Neural crest cell (in vitro differentiated cells): ENCODE measurements around the gene SRSF5. TPM values are rescaled to one million over a fixed set of nuclear protein-coding genes. Genes with fewer than 3 reads are reported as not detected.
"Not testable (repeated sequence)": the region's sequence is repeated elsewhere in the genome, so short reads cannot be mapped to it uniquely, and the experiment has no call there.

ENCODE experiments used
- DNase-seq: peaks from one replicate; pipeline ENCODE4 v3.0.0; 2021; ENCODE audit warnings: low read depth, mixed read lengths, low spot score
- H3K27ac Mint-ChIP-seq: one replicate; pipeline ENCODE4 v1.8.0; 2021; ENCODE audit warnings: mild to moderate bottlenecking, mixed read lengths; ENCODE audit not compliant: unreplicated experiment
- H3K27me3 Mint-ChIP-seq: 2 replicates; pipeline ENCODE4 v1.8.0; 2021; ENCODE audit warnings: low read depth, mild to moderate bottlenecking, mixed read lengths
- H3K36me3 Mint-ChIP-seq: 2 replicates; pipeline ENCODE4 v1.8.0; 2021; ENCODE audit warnings: low read depth, mild to moderate bottlenecking, mixed read lengths
- H3K4me1 Mint-ChIP-seq: 2 replicates; pipeline ENCODE4 v1.8.0; 2021; ENCODE audit warnings: mixed read lengths
- H3K4me3 Mint-ChIP-seq: one replicate; pipeline ENCODE4 v1.8.0; 2021; ENCODE audit warnings: mild to moderate bottlenecking, mixed read lengths
- H3K9me3 Mint-ChIP-seq: 2 replicates; pipeline ENCODE4 v1.8.0; 2021; ENCODE audit warnings: mixed read lengths
- total RNA-seq: library from RNA; stranded (reverse); gene quantifications from 2 replicates; pipeline ENCODE4 v1.2.1, GENCODE V29; 2021
- TF ChIP-seq, protein P1 (sequence below): fragments of 200-600 bp; sonication (generic); conservative IDR thresholded peaks from 2 replicates; pipeline ENCODE4 v1.5.0; 2021; ENCODE audit warnings: antibody characterized with exemption, mild to moderate bottlenecking

SRSF5 gene
- total RNA-seq, 1 donor from 2014 or later: 356 TPM

DNA sequence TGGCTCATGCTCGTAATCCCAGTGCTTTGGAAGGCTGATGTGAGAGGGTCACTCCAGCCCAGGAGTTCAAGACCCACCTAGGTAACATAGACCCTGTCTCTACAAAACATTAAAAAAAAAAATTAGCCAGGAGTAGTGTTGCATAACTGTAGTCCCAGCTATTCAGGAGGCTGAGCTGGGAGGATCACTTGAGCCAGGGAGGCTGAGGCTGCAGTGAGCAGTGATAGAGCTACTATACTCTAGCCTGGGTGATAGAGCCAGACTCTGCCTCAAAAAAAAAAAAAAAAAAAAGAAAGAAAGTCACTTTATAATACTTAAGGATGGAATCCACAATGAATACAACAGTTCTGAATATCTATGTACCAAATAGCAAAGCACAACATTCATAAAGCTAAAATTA, 40.2 kb downstream of the SRSF5 start:
- H3K4me1 Mint-ChIP-seq: peaks cover 18% of the 10 kb centered on the region
- H3K4me3 Mint-ChIP-seq: no peak overlapping the region
- no peaks in the 10 kb centered on the region for H3K36me3 Mint-ChIP-seq
- H3K27me3 Mint-ChIP-seq: no peaks in the 10 kb centered on the region
- TF ChIP-seq, protein P1, sequence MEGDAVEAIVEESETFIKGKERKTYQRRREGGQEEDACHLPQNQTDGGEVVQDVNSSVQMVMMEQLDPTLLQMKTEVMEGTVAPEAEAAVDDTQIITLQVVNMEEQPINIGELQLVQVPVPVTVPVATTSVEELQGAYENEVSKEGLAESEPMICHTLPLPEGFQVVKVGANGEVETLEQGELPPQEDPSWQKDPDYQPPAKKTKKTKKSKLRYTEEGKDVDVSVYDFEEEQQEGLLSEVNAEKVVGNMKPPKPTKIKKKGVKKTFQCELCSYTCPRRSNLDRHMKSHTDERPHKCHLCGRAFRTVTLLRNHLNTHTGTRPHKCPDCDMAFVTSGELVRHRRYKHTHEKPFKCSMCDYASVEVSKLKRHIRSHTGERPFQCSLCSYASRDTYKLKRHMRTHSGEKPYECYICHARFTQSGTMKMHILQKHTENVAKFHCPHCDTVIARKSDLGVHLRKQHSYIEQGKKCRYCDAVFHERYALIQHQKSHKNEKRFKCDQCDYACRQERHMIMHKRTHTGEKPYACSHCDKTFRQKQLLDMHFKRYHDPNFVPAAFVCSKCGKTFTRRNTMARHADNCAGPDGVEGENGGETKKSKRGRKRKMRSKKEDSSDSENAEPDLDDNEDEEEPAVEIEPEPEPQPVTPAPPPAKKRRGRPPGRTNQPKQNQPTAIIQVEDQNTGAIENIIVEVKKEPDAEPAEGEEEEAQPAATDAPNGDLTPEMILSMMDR: no peak
- H3K9me3 Mint-ChIP-seq: no peaks in the 10 kb centered on the region
- DNase-seq: no peak
- no peak overlapping the region for H3K27ac Mint-ChIP-seq

DNA sequence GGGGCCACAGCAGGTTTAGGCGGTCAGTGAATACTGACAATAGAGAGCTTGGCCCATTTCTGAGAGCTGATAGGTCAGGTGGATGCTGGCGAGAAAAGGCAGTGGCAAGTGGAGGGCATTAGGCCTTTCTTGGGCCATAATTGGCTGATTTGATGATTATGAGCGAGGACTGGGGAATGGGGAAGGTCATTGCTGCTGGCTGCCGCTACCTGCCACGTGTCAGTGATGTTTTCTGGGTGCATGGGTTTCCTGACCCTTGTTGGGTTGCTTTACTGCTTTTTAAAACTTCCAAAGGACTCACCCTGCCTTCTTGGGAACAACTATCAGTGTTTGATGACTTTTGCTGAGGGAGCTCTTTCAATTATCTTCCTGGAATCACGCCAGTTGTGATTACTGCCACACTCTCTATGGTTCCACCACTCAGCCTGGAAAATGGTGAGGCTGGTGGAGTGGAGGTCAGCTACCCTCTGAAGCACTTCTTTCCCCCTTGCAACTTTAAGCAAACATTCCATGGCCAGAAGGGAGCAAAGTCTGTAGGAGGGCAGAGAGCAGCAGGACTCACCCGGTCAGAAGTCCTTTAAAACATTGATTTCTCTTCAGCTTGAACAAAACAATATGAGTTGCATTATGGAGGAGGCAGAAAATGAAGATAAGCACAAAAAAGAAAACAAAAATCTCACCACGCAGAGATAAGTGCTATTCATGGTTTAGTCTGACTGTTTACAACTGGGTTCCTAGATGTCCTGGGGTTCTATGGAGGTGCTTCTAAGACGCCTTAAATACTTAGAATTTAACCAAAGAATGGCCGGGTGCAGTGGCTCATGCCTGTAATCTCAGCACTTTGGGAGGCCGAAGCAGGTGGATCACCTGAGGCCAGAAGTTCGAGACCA, 42.2 kb downstream of the SRSF5 start:
- TF ChIP-seq, protein P1: no peak
- peaks cover 28% of the 10 kb centered on the region for H3K4me1 Mint-ChIP-seq
- DNase-seq: no peak
- H3K4me3 Mint-ChIP-seq: no peak overlapping the region
- no peaks in the 10 kb centered on the region for H3K27me3 Mint-ChIP-seq
- H3K27ac Mint-ChIP-seq: no peak overlapping the region
- H3K36me3 Mint-ChIP-seq: no peaks in the 10 kb centered on the region
- no peaks in the 10 kb centered on the region for H3K9me3 Mint-ChIP-seq

DNA sequence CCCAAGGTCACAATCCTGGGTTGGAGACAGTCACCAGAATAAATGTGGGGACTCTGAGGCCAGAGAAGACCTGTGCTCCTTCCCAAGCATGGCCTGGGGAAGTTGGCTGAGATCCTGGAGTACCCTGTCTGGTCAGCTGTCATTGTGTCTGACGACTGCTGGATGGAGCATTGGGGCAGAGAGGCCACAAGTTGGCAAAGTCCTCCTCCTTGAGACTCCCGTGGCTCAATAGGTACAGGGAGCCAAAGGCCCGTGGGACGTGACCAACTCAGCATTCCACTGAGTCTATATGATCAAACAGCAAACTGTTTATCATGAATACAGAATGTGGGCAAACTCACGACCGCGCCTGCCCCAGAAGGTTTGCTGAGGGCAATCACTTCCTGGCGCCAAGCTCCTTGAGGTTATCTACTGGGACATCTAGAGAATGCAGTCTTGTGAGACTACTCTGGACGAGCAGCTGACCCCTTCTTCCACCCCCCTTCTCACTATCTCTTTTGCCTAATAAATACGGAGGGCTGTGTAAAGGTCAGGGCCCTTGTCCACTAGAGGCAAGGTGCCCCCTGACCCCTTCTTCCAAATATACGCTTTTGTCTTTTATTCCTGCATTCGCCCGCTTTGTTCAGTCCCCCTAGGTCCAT, 44.4 kb downstream of the SRSF5 start:
- H3K4me1 Mint-ChIP-seq: peaks cover 28% of the 10 kb centered on the region
- no peaks in the 10 kb centered on the region for H3K36me3 Mint-ChIP-seq
- no peak for DNase-seq
- no peak overlapping the region for H3K4me3 Mint-ChIP-seq
- H3K27me3 Mint-ChIP-seq: no peaks in the 10 kb centered on the region
- H3K9me3 Mint-ChIP-seq: no peaks in the 10 kb centered on the region
- TF ChIP-seq, protein P1: no peak
- H3K27ac Mint-ChIP-seq: peak overlapping the region; percentile 78

GRCh38 chr14:69811868-69812252, 44.9 kb downstream of the SRSF5 start:
- H3K27ac Mint-ChIP-seq: peak overlapping the region; percentile 78
- DNase-seq: no peak
- TF ChIP-seq, protein P1: no peak

GRCh38 chr14:69812711-69813110, 45.8 kb downstream of the SRSF5 start:
- Mint-ChIP-seq H3K4me1 (peaks cover 28% of the 10 kb centered on the region), H3K4me3 (no peak overlapping the region), H3K27ac (no peak overlapping the region), H3K27me3 (no peaks in the 10 kb centered on the region), H3K9me3 (no peaks in the 10 kb centered on the region), H3K36me3 (no peaks in the 10 kb centered on the region)
- no peak for DNase-seq
- TF ChIP-seq, protein P1: no peak

More at GRCh38 chr14:69811868-69812252, 44.9 kb downstream of the SRSF5 start:
- Mint-ChIP-seq H3K4me3 (no peak overlapping the region), H3K36me3 (no peaks in the 10 kb centered on the region), H3K27me3 (no peaks in the 10 kb centered on the region), H3K9me3 (no peaks in the 10 kb centered on the region), H3K4me1 (peaks cover 28% of the 10 kb centered on the region)

DNA sequence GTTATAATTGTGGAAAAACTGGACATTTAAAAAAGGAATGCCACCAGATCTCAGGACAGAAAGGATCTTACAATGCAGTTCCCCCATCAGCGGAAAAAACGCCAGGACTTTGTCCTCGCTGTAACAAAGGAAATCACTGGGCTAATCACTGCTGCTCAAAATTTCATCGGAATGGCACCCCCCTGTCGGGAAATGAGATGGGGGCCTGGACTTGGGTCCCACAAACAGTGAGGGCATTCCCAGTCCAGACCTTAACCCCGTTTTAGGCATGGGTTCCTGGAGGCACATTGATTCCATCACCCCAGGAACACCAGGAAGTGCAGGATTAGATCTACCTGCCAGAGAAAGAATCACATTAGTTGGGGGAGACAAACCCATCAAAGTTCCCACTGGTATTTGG, 46.4 kb downstream of the SRSF5 start:
- H3K36me3 Mint-ChIP-seq, H3K9me3 Mint-ChIP-seq, H3K4me3 Mint-ChIP-seq, DNase-seq, H3K27me3 Mint-ChIP-seq, H3K27ac Mint-ChIP-seq: not testable (repeated sequence)
- peaks cover 28% of the 10 kb centered on the region for H3K4me1 Mint-ChIP-seq
